ENCODE data around the gene MTERF2. TPM values are rescaled to one million over a fixed set of nuclear protein-coding genes. Genes with fewer than 3 reads are reported as not detected.
"Not testable (repeated sequence)": the region's sequence is repeated elsewhere in the genome, so short reads cannot be mapped to it uniquely, and the experiment has no call there.

The MTERF2 gene
- polyA plus RNA-seq (ENCODE audit: insufficient read length in 10 of 10), result 10 to 100 TPM; 23.3 to 39.3 (median 27.1) TPM
- long read RNA-seq, donor 1, transcript MTERF2-201 (3 exons, 1,790 nt), result major isoform, 6 of 12 reads
- long read RNA-seq, donor 1, transcript MTERF2-207 (2 exons, 3,235 nt), result major isoform, 6 of 12 reads
- long read RNA-seq, donor 1, partial matches to known transcripts, result 0 of 12 reads
- long read RNA-seq, donor 1, other reads (novel, unspliced or antisense), result 0 of 12 reads
- long read RNA-seq, donor 2, transcript MTERF2-201 (3 exons, 1,790 nt), result major isoform, 5 of 11 reads
- long read RNA-seq, donor 2, partial matches to known transcripts, result 0 of 11 reads
- long read RNA-seq, donor 2, other reads (novel, unspliced or antisense), result 0 of 11 reads
- long read RNA-seq, donor 3, result 0 reads
- long read RNA-seq, donor 4, partial matches to known transcripts, result 0 of 7 reads
- long read RNA-seq, donor 4, other reads (novel, unspliced or antisense), result 0 of 7 reads
- long read RNA-seq, donor 5, partial matches to known transcripts, result 0 of 6 reads
- long read RNA-seq, donor 5, other reads (novel, unspliced or antisense), result 0 of 6 reads
- long read RNA-seq, donor 6, partial matches to known transcripts, result 0 of 6 reads
- long read RNA-seq, donor 6, other reads (novel, unspliced or antisense), result 0 of 6 reads
- long read RNA-seq, donor 7, transcript MTERF2-207 (2 exons, 3,235 nt), result major isoform, 6 of 12 reads
- long read RNA-seq, donor 7, transcript MTERF2-201 (3 exons, 1,790 nt), result major isoform, 6 of 12 reads
- long read RNA-seq, donor 7, partial matches to known transcripts, result 0 of 12 reads
- long read RNA-seq, donor 7, other reads (novel, unspliced or antisense), result 0 of 12 reads
- long read RNA-seq, donor 8, transcript MTERF2-207 (2 exons, 3,235 nt), result major isoform, 5 of 9 reads
- long read RNA-seq, donor 8, partial matches to known transcripts, result 0 of 9 reads
- long read RNA-seq, donor 8, other reads (novel, unspliced or antisense), result 0 of 9 reads
- long read RNA-seq, donor 9, partial matches to known transcripts, result 0 of 1 reads
- long read RNA-seq, donor 9, other reads (novel, unspliced or antisense), result 0 of 1 reads

- peak; percentile 95 to 98 (median 96) for DNase-seq
These were observed at the start of gene MTERF2 for GRCh38 chr12:106986625-106987389. TSS of gene MTERF2 (minus strand) at chr12:106987146. CDS start at chr12:106978714, 8,432 bp downstream.

GRCh38 chr12:107035733-107036132 is 48.8 kb upstream of the MTERF2 start:
- no peak for DNase-seq

GRCh38 chr12:107033758-107034739 is 47.1 kb upstream of the MTERF2 start:
- DNase-seq, result no peak

- no peak for DNase-seq
These were observed 45.3 kb upstream of the MTERF2 start for GRCh38 chr12:107032266-107032665.

GRCh38 chr12:107031061-107031460 is 44.1 kb upstream of the MTERF2 start:
- DNase-seq, result no peak

- peak; percentile 24 to 72 (median 55) for DNase-seq
These were observed 42.1 kb upstream of the MTERF2 start for GRCh38 chr12:107029081-107029480.

GRCh38 chr12:107027636-107028053 is 40.7 kb upstream of the MTERF2 start:
- peak; percentile 90 to 95 (median 93) for DNase-seq

GRCh38 chr12:107026806-107027635 is 40.1 kb upstream of the MTERF2 start:
- peak; percentile 53 to 87 (median 64) for DNase-seq

- DNase-seq, result not testable (repeated sequence)
These were observed 39.4 kb upstream of the MTERF2 start for GRCh38 chr12:107026356-107026755.

GRCh38 chr12:107025671-107026070 is 38.7 kb upstream of the MTERF2 start:
- DNase-seq, result no peak

- DNase-seq, result no peak
These were observed 32.6 kb upstream of the MTERF2 start for GRCh38 chr12:107019546-107019945.

- no peak for DNase-seq
These were observed 30.1 kb upstream of the MTERF2 start for GRCh38 chr12:107017042-107017441.

- DNase-seq, result no peak
These were observed 27.1 kb upstream of the MTERF2 start for GRCh38 chr12:107014055-107014454.

GRCh38 chr12:107012736-107013425 is 25.9 kb upstream of the MTERF2 start:
- no peak for DNase-seq

- no peak for DNase-seq
These were observed 24.6 kb upstream of the MTERF2 start for GRCh38 chr12:107011519-107011918.

GRCh38 chr12:107007411-107007810 is 20.5 kb upstream of the MTERF2 start:
- no peak for DNase-seq

GRCh38 chr12:107002665-107003064 is 15.7 kb upstream of the MTERF2 start:
- DNase-seq, result not testable (repeated sequence)

- no peak for DNase-seq
These were observed 12.5 kb upstream of the MTERF2 start for GRCh38 chr12:106999446-106999845.

- no peak for DNase-seq
These were observed 11.0 kb upstream of the MTERF2 start for GRCh38 chr12:106997916-106998315.

All from muscle of back (tissue), 13 donors.